H9 (cell line): ENCODE measurements around the gene GAREM1. TPM values are rescaled to one million over a fixed set of nuclear protein-coding genes. Genes with fewer than 3 reads are reported as not detected.

ENCODE experiments used
- DNase-seq: peaks from one replicate; pipeline ENCODE4 v3.0.0-alpha.2; 2017
- H2AFZ ChIP-seq: one replicate; pipeline ENCODE4 v1.6.1; 2013; ENCODE audit warnings: mild to moderate bottlenecking, low read length, control low read depth, moderate library complexity
- H2AK5ac ChIP-seq: 2 replicates; pipeline ENCODE4 v1.6.1; 2013; ENCODE audit warnings: low read length, control low read depth, mixed read lengths; ENCODE audit not compliant: insufficient read length
- H2BK120ac ChIP-seq: one replicate; pipeline ENCODE4 v1.6.1; 2013; ENCODE audit warnings: low read depth, mild to moderate bottlenecking, low read length, control low read depth, inconsistent platforms; ENCODE audit not compliant: poor library complexity, severe bottlenecking
- H2BK12ac ChIP-seq: 2 replicates; pipeline ENCODE4 v1.6.1; 2013; ENCODE audit warnings: low read length, control low read depth, mixed read lengths, low read depth; ENCODE audit not compliant: insufficient read length
- H2BK15ac ChIP-seq: 2 replicates; pipeline ENCODE4 v1.6.1; 2013; ENCODE audit warnings: low read depth, low read length, control low read depth
- H2BK20ac ChIP-seq: one replicate; pipeline ENCODE4 v1.6.1; 2013; ENCODE audit warnings: low read depth, mild to moderate bottlenecking, low read length, control low read depth, inconsistent platforms; ENCODE audit not compliant: poor library complexity, severe bottlenecking
- H2BK5ac ChIP-seq: 2 replicates; pipeline ENCODE4 v1.6.1; 2013; ENCODE audit warnings: low read length, control low read depth, mixed read lengths; ENCODE audit not compliant: insufficient read length
- H3K14ac ChIP-seq: 2 replicates; pipeline ENCODE4 v1.6.1; 2013; ENCODE audit warnings: low read length, control low read depth; ENCODE audit not compliant: insufficient read depth
- H3K18ac ChIP-seq: 2 replicates; pipeline ENCODE4 v1.6.1; 2013; ENCODE audit warnings: low read depth, mild to moderate bottlenecking, mixed read lengths, low read length, control low read depth; ENCODE audit not compliant: insufficient read length
- H3K23ac ChIP-seq: 2 replicates; pipeline ENCODE4 v1.6.1; 2013; ENCODE audit warnings: low read length, control low read depth, mixed read lengths, low read depth; ENCODE audit not compliant: insufficient read length
- H3K23me2 ChIP-seq: 2 replicates; pipeline ENCODE4 v1.6.1; 2013; ENCODE audit warnings: low read depth, mild to moderate bottlenecking, mixed read lengths, low read length, control low read depth; ENCODE audit not compliant: insufficient read length, poor library complexity, severe bottlenecking
- H3K27ac ChIP-seq: 2 replicates; pipeline ENCODE4 v1.5.1; 2013; ENCODE audit warnings: low read length, control low read depth, mixed read lengths, low read depth; ENCODE audit not compliant: insufficient read length
- H3K27me3 ChIP-seq: 2 replicates; pipeline ENCODE4 v1.6.1; 2013; ENCODE audit warnings: low read length, control low read depth, inconsistent platforms; ENCODE audit not compliant: insufficient read depth
- H3K4ac ChIP-seq: 2 replicates; pipeline ENCODE4 v1.6.1; 2013; ENCODE audit warnings: low read depth, mild to moderate bottlenecking, control low read depth, inconsistent platforms, low read length, moderate library complexity
- H3K4me1 ChIP-seq: 2 replicates; pipeline ENCODE4 v1.6.1; 2013; ENCODE audit warnings: low read length, control low read depth, inconsistent platforms; ENCODE audit not compliant: insufficient read depth
- H3K4me2 ChIP-seq: 2 replicates; pipeline ENCODE4 v1.6.1; 2013; ENCODE audit warnings: low read length, control low read depth, mixed read lengths; ENCODE audit not compliant: insufficient read length, insufficient read depth
- H3K56ac ChIP-seq: 2 replicates; pipeline ENCODE4 v1.6.1; 2013; ENCODE audit warnings: low read depth, mild to moderate bottlenecking, mixed read lengths, low read length, control low read depth; ENCODE audit not compliant: insufficient read length
- H3K79me1 ChIP-seq: 2 replicates; pipeline ENCODE4 v1.6.1; 2013; ENCODE audit warnings: low read depth, mild to moderate bottlenecking, moderate library complexity, low read length, control low read depth, inconsistent platforms; ENCODE audit not compliant: insufficient read depth, poor library complexity, severe bottlenecking
- H3K79me2 ChIP-seq: 2 replicates; pipeline ENCODE4 v1.6.1; 2013; ENCODE audit warnings: low read length, control low read depth, inconsistent platforms; ENCODE audit not compliant: insufficient read depth
- H3K9ac ChIP-seq: 2 replicates; pipeline ENCODE4 v1.6.1; 2013; ENCODE audit warnings: low read length, control low read depth, mixed read lengths; ENCODE audit not compliant: insufficient read length; ENCODE audit errors: extremely low read depth
- H3K9me3 ChIP-seq: one replicate; pipeline ENCODE4 v1.6.1; 2013; ENCODE audit warnings: low read depth, low read length, inconsistent platforms; ENCODE audit not compliant: control insufficient read depth
- H3T11ph ChIP-seq: one replicate; pipeline ENCODE4 v1.6.1; 2013; ENCODE audit warnings: mild to moderate bottlenecking, low read length, control low read depth, inconsistent platforms
- H4K20me1 ChIP-seq: one replicate; pipeline ENCODE4 v1.6.1; 2013; ENCODE audit not compliant: control insufficient read depth, insufficient read length, insufficient read depth
- H4K5ac ChIP-seq: 2 replicates; pipeline ENCODE4 v1.6.1; 2013; ENCODE audit warnings: low read depth, mild to moderate bottlenecking, mixed read lengths, low read length, control low read depth; ENCODE audit not compliant: insufficient read length
- H4K8ac ChIP-seq: replicated peaks from 2 replicates; pipeline ENCODE4 v1.6.1; 2013; ENCODE audit warnings: low read length, control low read depth, mixed read lengths, low read depth; ENCODE audit not compliant: insufficient read length
- H4K91ac ChIP-seq: 2 replicates; pipeline ENCODE4 v1.6.1; 2013; ENCODE audit warnings: low read depth, mild to moderate bottlenecking, moderate library complexity, mixed read lengths, low read length, control low read depth; ENCODE audit not compliant: insufficient read length
- H3K27ac Mint-ChIP-seq, 3 experiments: 2 replicates in 2 of 3; 3 replicates in 1 of 3; pipeline ENCODE4 v1.8.0; 2020 to 2021; ENCODE audit warnings: mixed read lengths in 3 of 3, mild to moderate bottlenecking in 1 of 3, moderate library complexity in 1 of 3
- H3K27me3 Mint-ChIP-seq: 2 replicates; pipeline ENCODE4 v1.8.0; 2021; ENCODE audit warnings: low read depth, mild to moderate bottlenecking, moderate library complexity, mixed read lengths
- H3K36me3 Mint-ChIP-seq, 3 experiments: 2 replicates in 2 of 3; 3 replicates in 1 of 3; pipeline ENCODE4 v1.8.0; 2020 to 2021; ENCODE audit warnings: low read depth in 3 of 3, mixed read lengths in 3 of 3; ENCODE audit not compliant: insufficient read depth in 1 of 3
- H3K4me1 Mint-ChIP-seq, 2 experiments: 2 replicates each; pipeline ENCODE4 v1.8.0; 2020; ENCODE audit warnings: mixed read lengths in 2 of 2
- H3K4me3 Mint-ChIP-seq, 2 experiments: 2 replicates in 1 of 2; 3 replicates in 1 of 2; pipeline ENCODE4 v1.8.0; 2020 to 2021; ENCODE audit warnings: mild to moderate bottlenecking in 2 of 2, mixed read lengths in 2 of 2, moderate library complexity in 1 of 2
- H3K9me3 Mint-ChIP-seq, 2 experiments: 2 replicates in 1 of 2; 3 replicates in 1 of 2; pipeline ENCODE4 v1.8.0; 2020; ENCODE audit warnings: mild to moderate bottlenecking in 2 of 2, mixed read lengths in 2 of 2, moderate library complexity in 1 of 2
- CTCF ChIP-seq: fragments of 200-600 bp; sonication (generic); conservative IDR thresholded peaks from 3 replicates; pipeline ENCODE4 v1.8.0; 2021; ENCODE audit warnings: antibody characterized with exemption, mild to moderate bottlenecking
- WGBS: extraction: QIAGEN DNeasy Blood & Tissue Kit; methylation state at CpG from one replicate; pipeline ENCODE4 v1.1.7; 2013; ENCODE audit warnings: missing lambda C conversion rate, low lambda C conversion rate, mixed read lengths; ENCODE audit not compliant: insufficient read length; ENCODE audit errors: extremely low coverage; 5-methylcytosine and 5-hydroxymethylcytosine counted together
- total RNA-seq: library from RNA; stranded (reverse); gene quantifications from 2 replicates; pipeline ENCODE4 v1.2.1, GENCODE V29; 2021

GAREM1 gene
- total RNA-seq, 1 experiment from 2014 or later: 4.4 TPM

GRCh38 chr18:32478807-32479206 lies 8.1 kb upstream of the GAREM1 start:
- no peak overlapping the region for H4K5ac ChIP-seq
- WGBS: no CpG with 5 or more reads among the region's 1 CpG
- H3T11ph ChIP-seq: no peak overlapping the region

More at GRCh38 chr18:32478807-32479206, 8.1 kb upstream of the GAREM1 start:
- TF ChIP-seq CTCF: no peak
- no peak overlapping the region for H3K4me2 ChIP-seq
- no peak overlapping the region for H3K56ac ChIP-seq
- H4K91ac ChIP-seq: no peak overlapping the region
- H2BK12ac ChIP-seq: no peak overlapping the region
- H2BK15ac ChIP-seq: no peak overlapping the region
- Mint-ChIP-seq H3K4me1 (peaks cover 9 to 10% of the 10 kb centered on the region in 2 experiments), H3K27me3 (peaks cover 2% of the 10 kb centered on the region), H3K9me3 (no peaks in the 10 kb centered on the region), H3K4me3 (no peak overlapping the region), H3K36me3 (no peaks in the 10 kb centered on the region), H3K27ac (no peak overlapping the region)
- H2BK20ac ChIP-seq: no peak overlapping the region
- H3K18ac ChIP-seq: no peak overlapping the region
- no peaks in the 10 kb centered on the region for H3K23me2 ChIP-seq
- H3K27me3 ChIP-seq: no peaks in the 10 kb centered on the region
- H3K4ac ChIP-seq: no peak overlapping the region
- H3K23ac ChIP-seq: no peak overlapping the region
- H4K8ac ChIP-seq: no peak overlapping the region
- H2AFZ ChIP-seq: no peak overlapping the region
- no peaks in the 10 kb centered on the region for H3K79me1 ChIP-seq
- no peak overlapping the region for H3K27ac ChIP-seq
- H2BK120ac ChIP-seq: no peak overlapping the region
- no peaks in the 10 kb centered on the region for H4K20me1 ChIP-seq
- no peaks in the 10 kb centered on the region for H3K9me3 ChIP-seq
- H2AK5ac ChIP-seq: no peak overlapping the region
- no peak overlapping the region for H3K14ac ChIP-seq
- DNase-seq: no peak
- no peak overlapping the region for H3K9ac ChIP-seq
- no peaks in the 10 kb centered on the region for H3K79me2 ChIP-seq
- no peaks in the 10 kb centered on the region for H3K4me1 ChIP-seq
- no peak overlapping the region for H2BK5ac ChIP-seq
